Measurements from ENCODE around the gene NMT1.

DNA sequence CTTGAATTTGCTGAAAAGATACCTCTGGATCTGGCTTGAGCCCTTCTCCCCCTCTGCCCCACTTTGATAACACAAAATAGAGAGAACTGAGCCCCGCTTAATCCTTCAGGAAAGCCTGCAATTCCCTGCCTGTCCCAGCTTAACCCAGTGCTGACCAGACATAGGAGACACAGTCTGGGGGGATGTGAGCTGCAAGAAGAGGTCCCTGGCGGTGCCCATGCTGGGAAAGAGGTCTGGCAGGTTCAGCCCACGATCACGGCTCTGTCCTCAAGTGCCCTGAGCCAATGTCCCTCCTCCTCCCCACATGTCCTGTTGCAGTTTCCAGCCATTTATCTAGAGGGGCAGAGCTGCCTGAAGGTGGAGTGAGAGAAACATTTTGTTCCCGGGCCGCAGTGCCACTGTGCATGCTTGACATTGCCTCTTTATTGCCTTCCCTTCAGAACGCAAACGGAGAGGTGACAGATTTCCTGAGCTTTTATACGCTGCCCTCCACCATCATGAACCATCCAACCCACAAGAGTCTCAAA is 42.2 kb downstream of the NMT1 start:
- no peak for TF ChIP-seq FOXP2 (optimal IDR thresholded peaks at IDR 0.05; ENCODE audit: borderline replicate concordance, extremely low read depth, extremely low read length, insufficient read depth)
- TF ChIP-seq, protein P1, sequence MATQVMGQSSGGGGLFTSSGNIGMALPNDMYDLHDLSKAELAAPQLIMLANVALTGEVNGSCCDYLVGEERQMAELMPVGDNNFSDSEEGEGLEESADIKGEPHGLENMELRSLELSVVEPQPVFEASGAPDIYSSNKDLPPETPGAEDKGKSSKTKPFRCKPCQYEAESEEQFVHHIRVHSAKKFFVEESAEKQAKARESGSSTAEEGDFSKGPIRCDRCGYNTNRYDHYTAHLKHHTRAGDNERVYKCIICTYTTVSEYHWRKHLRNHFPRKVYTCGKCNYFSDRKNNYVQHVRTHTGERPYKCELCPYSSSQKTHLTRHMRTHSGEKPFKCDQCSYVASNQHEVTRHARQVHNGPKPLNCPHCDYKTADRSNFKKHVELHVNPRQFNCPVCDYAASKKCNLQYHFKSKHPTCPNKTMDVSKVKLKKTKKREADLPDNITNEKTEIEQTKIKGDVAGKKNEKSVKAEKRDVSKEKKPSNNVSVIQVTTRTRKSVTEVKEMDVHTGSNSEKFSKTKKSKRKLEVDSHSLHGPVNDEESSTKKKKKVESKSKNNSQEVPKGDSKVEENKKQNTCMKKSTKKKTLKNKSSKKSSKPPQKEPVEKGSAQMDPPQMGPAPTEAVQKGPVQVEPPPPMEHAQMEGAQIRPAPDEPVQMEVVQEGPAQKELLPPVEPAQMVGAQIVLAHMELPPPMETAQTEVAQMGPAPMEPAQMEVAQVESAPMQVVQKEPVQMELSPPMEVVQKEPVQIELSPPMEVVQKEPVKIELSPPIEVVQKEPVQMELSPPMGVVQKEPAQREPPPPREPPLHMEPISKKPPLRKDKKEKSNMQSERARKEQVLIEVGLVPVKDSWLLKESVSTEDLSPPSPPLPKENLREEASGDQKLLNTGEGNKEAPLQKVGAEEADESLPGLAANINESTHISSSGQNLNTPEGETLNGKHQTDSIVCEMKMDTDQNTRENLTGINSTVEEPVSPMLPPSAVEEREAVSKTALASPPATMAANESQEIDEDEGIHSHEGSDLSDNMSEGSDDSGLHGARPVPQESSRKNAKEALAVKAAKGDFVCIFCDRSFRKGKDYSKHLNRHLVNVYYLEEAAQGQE (IDR thresholded peaks at IDR 0.05; ENCODE audit: insufficient read depth in 1 of 2, low read depth in 2 of 2, low read length in 2 of 2): no peak
- TF ChIP-seq TAF1 (IDR thresholded peaks at IDR 0.05; ENCODE audit: borderline replicate concordance, insufficient read depth, low read length): no peak
- TF ChIP-seq POLR2AphosphoS5 (IDR thresholded peaks at IDR 0.05; ENCODE audit: low read depth, low read length): no peak
- no peak for TF ChIP-seq SIN3A (IDR thresholded peaks at IDR 0.05; ENCODE audit: borderline replicate concordance, insufficient read depth, low read length)
